OCI-LY3 (cell line): ENCODE data around the gene PSG11.
"Not testable (repeated sequence)": the region's sequence is repeated elsewhere in the genome, so short reads cannot be mapped to it uniquely, and the experiment has no call there.

Experiments used
- CTCF ChIP-seq: fragments of 200-600, 300-600 bp; sonication (generic); IDR thresholded peaks from 2 replicates; pipeline ENCODE4 v1.5.1; 2014; ENCODE audit warnings: antibody characterized with exemption, low read length, low read depth
- EZH2phosphoT487 ChIP-seq: fragments of 200-600 bp; shearing (Covaris generic); IDR thresholded peaks from 2 replicates; pipeline ENCODE4 v1.6.1; 2018; ENCODE audit warnings: antibody characterized with exemption, mixed run types, low read depth

GRCh38 chr19:43021629-43022028, 4.6 kb downstream of the PSG11 start:
- not testable (repeated sequence) for TF ChIP-seq CTCF, EZH2phosphoT487
